ENCODE results near the gene SRSF8.

- TF ChIP-seq CTCF (IDR thresholded peaks at IDR 0.05), result no peak
- no peak for TF ChIP-seq POLR2A (IDR thresholded peaks at IDR 0.05)
Observed at GRCh38 chr11:95093548-95093947, 26.8 kb downstream of the SRSF8 start.
